HAP-1 (cell line): ENCODE measurements around the gene PJA2.

Experiments
- DNase-seq, 2 experiments: peaks; one replicate each; pipeline ENCODE4 v3.0.0-alpha.2; 2016 to 2020; ENCODE audit warnings: low spot score in 2 of 2
- H3K27me3 ChIP-seq: fragments of 250-450 bp; sonication (Bioruptor Pico); 2 replicates; pipeline ENCODE4 v1.5.1; 2020; ENCODE audit warnings: low read depth, mild to moderate bottlenecking, moderate library complexity
- H3K36me3 ChIP-seq: fragments of 250-450 bp; sonication (Bioruptor Pico); replicated peaks from 2 replicates; pipeline ENCODE4 v1.5.1; 2020; ENCODE audit warnings: mild to moderate bottlenecking
- H3K4me1 ChIP-seq: fragments of 250-450 bp; sonication (Bioruptor Pico); 2 replicates; pipeline ENCODE4 v1.5.1; 2020; ENCODE audit warnings: mild to moderate bottlenecking
- H3K4me3 ChIP-seq: fragments of 250-450 bp; sonication (Bioruptor Pico); 2 replicates; pipeline ENCODE4 v1.5.1; 2020; ENCODE audit warnings: mild to moderate bottlenecking, moderate library complexity
- H3K9me3 ChIP-seq: fragments of 250-450 bp; sonication (Bioruptor Pico); 2 replicates; pipeline ENCODE4 v1.5.1; 2020; ENCODE audit warnings: mild to moderate bottlenecking, moderate library complexity
- in situ Hi-C: fragments of 300-500 bp; cut with MboI; formaldehyde crosslinking; loops from 3 replicates; pipeline ENCODE4 v1.14.3; 2020; ENCODE audit warnings: low sequenced_read_pairs, inconsistent platforms, mixed read lengths

Gene PJA2

GRCh38 chr5:109399092-109399759 is 10.5 kb downstream of the PJA2 start:
- no peaks in the 10 kb centered on the region; the same call in 1 of the 2 replicates for H3K9me3 ChIP-seq
- no peak overlapping the region for H3K4me3 ChIP-seq
- no peaks in the 10 kb centered on the region; the same call in 1 of the 2 replicates for H3K36me3 ChIP-seq
- DNase-seq: no peak
- no peaks in the 10 kb centered on the region for H3K27me3 ChIP-seq
- H3K4me1 ChIP-seq: peaks cover 8% of the 10 kb centered on the region
- in situ Hi-C loops: no loop called here

GRCh38 chr5:109396965-109397364 is 12.8 kb downstream of the PJA2 start:
- no peaks in the 10 kb centered on the region; the same call in none of the 2 replicates for H3K4me1 ChIP-seq
- H3K36me3 ChIP-seq: no peaks in the 10 kb centered on the region; the same call in 1 of the 2 replicates
- H3K9me3 ChIP-seq: no peaks in the 10 kb centered on the region
- in situ Hi-C loops: no loop called here
- no peak overlapping the region for H3K4me3 ChIP-seq
- no peak for DNase-seq
- no peaks in the 10 kb centered on the region for H3K27me3 ChIP-seq

GRCh38 chr5:109394806-109395205 is 15.0 kb downstream of the PJA2 start:
- in situ Hi-C loops: no loop called here

GRCh38 chr5:109390188-109390587 is 19.6 kb downstream of the PJA2 start:
- Histone ChIP-seq H3K9me3 (no peaks in the 10 kb centered on the region), H3K4me1 (no peaks in the 10 kb centered on the region), H3K36me3 (no peaks in the 10 kb centered on the region), H3K4me3 (no peak overlapping the region), H3K27me3 (no peaks in the 10 kb centered on the region)
- DNase-seq: no peak
- in situ Hi-C loops: no loop called here

More at GRCh38 chr5:109394806-109395205, 15.0 kb downstream of the PJA2 start:
- no peaks in the 10 kb centered on the region for H3K27me3 ChIP-seq
- H3K4me1 ChIP-seq: no peaks in the 10 kb centered on the region; the same call in 1 of the 2 replicates
- DNase-seq: no peak
- no peak overlapping the region for H3K4me3 ChIP-seq
- H3K9me3 ChIP-seq: no peaks in the 10 kb centered on the region
- H3K36me3 ChIP-seq: no peaks in the 10 kb centered on the region; the same call in 1 of the 2 replicates

- Histone ChIP-seq H3K36me3 (no peaks in the 10 kb centered on the region), H3K27me3 (no peaks in the 10 kb centered on the region), H3K9me3 (no peaks in the 10 kb centered on the region), H3K4me3 (no peak overlapping the region), H3K4me1 (no peaks in the 10 kb centered on the region)
- in situ Hi-C loops: no loop called here
- no peak for DNase-seq
These were observed 21.4 kb downstream of the PJA2 start for GRCh38 chr5:109388407-109388806.

- H3K9me3 ChIP-seq: no peaks in the 10 kb centered on the region
- no peaks in the 10 kb centered on the region for H3K4me1 ChIP-seq
- no peaks in the 10 kb centered on the region for H3K27me3 ChIP-seq
- H3K4me3 ChIP-seq: no peak overlapping the region
- H3K36me3 ChIP-seq: no peaks in the 10 kb centered on the region
- in situ Hi-C loops: no loop called here
- DNase-seq: no peak
These were observed 22.3 kb downstream of the PJA2 start for GRCh38 chr5:109387408-109387974.

GRCh38 chr5:109378095-109378494 is 31.7 kb downstream of the PJA2 start:
- Histone ChIP-seq H3K4me3 (no peak overlapping the region), H3K27me3 (no peaks in the 10 kb centered on the region), H3K9me3 (no peaks in the 10 kb centered on the region), H3K36me3 (peaks cover 24% of the 10 kb centered on the region), H3K4me1 (no peaks in the 10 kb centered on the region)
- DNase-seq: no peak
- in situ Hi-C loops: no loop called here

GRCh38 chr5:109374625-109375024 is 35.1 kb downstream of the PJA2 start:
- H3K36me3 ChIP-seq: peaks cover 17% of the 10 kb centered on the region
- H3K9me3 ChIP-seq: no peaks in the 10 kb centered on the region
- H3K4me1 ChIP-seq: no peaks in the 10 kb centered on the region; the same call in 1 of the 2 replicates
- no peaks in the 10 kb centered on the region for H3K27me3 ChIP-seq
- DNase-seq: no peak
- H3K4me3 ChIP-seq: no peak overlapping the region
- in situ Hi-C loops: no loop called here

- no peak for DNase-seq
- no peaks in the 10 kb centered on the region for H3K9me3 ChIP-seq
- no peak overlapping the region for H3K4me3 ChIP-seq
- in situ Hi-C loops: no loop called here
- H3K27me3 ChIP-seq: no peaks in the 10 kb centered on the region
- no peaks in the 10 kb centered on the region; the same call in 1 of the 2 replicates for H3K4me1 ChIP-seq
- H3K36me3 ChIP-seq: peaks cover 13% of the 10 kb centered on the region
These were observed 35.8 kb downstream of the PJA2 start for GRCh38 chr5:109373932-109374331.

- Histone ChIP-seq H3K4me1 (no peaks in the 10 kb centered on the region; the same call in 1 of the 2 replicates), H3K4me3 (no peak overlapping the region), H3K9me3 (0 out of 2 replicates have a peak, but pooled peaks cover 3% of the 10 kb centered on the region), H3K27me3 (no peaks in the 10 kb centered on the region), H3K36me3 (peaks cover 19% of the 10 kb centered on the region)
- DNase-seq: no peak
- in situ Hi-C loops: no loop called here
These were observed 39.4 kb downstream of the PJA2 start for GRCh38 chr5:109370343-109370742.

GRCh38 chr5:109365653-109366052 is 44.1 kb downstream of the PJA2 start:
- Histone ChIP-seq H3K36me3 (peaks cover 34% of the 10 kb centered on the region), H3K27me3 (no peaks in the 10 kb centered on the region), H3K4me3 (no peak overlapping the region), H3K9me3 (0 out of 2 replicates have a peak, but pooled peaks cover 3% of the 10 kb centered on the region), H3K4me1 (no peaks in the 10 kb centered on the region)
- in situ Hi-C loops: no loop called here
- no peak for DNase-seq

- peaks cover 41% of the 10 kb centered on the region for H3K36me3 ChIP-seq
- in situ Hi-C loops: no loop called here
These were observed 44.8 kb downstream of the PJA2 start for GRCh38 chr5:109364977-109365376.

GRCh38 chr5:109359642-109360041 is 50.1 kb downstream of the PJA2 start:
- in situ Hi-C loops: no loop called here
- DNase-seq: no peak
- Histone ChIP-seq H3K4me1 (no peaks in the 10 kb centered on the region), H3K27me3 (no peaks in the 10 kb centered on the region), H3K36me3 (peaks cover 31% of the 10 kb centered on the region), H3K4me3 (no peak overlapping the region), H3K9me3 (no peaks in the 10 kb centered on the region)

More at GRCh38 chr5:109364977-109365376, 44.8 kb downstream of the PJA2 start:
- Histone ChIP-seq H3K4me3 (no peak overlapping the region), H3K9me3 (0 out of 2 replicates have a peak, but pooled peaks cover 3% of the 10 kb centered on the region), H3K4me1 (no peaks in the 10 kb centered on the region), H3K27me3 (no peaks in the 10 kb centered on the region)
- no peak for DNase-seq

- Histone ChIP-seq H3K4me3 (no peak overlapping the region), H3K36me3 (peaks cover 31% of the 10 kb centered on the region), H3K27me3 (no peaks in the 10 kb centered on the region), H3K9me3 (no peaks in the 10 kb centered on the region), H3K4me1 (no peaks in the 10 kb centered on the region)
- in situ Hi-C loops: no loop called here
- no peak for DNase-seq
These were observed 52.0 kb downstream of the PJA2 start for GRCh38 chr5:109357807-109358206.
